HepG2 (cell line): ENCODE data around the gene BOLL. TPM values are rescaled to one million over a fixed set of nuclear protein-coding genes. Genes with fewer than 3 reads are reported as not detected.

Experiments
- ATAC-seq: fragments of 200-7000 bp; cut with Tn5 transposase; 3 replicates; pipeline ENCODE4 v1.9.1; 2020; ENCODE audit warnings: mild to moderate bottlenecking, moderate library complexity
- BruUV-seq: library from RNA; stranded (reverse); fragments of 400-500 nt; replicated peaks from 2 replicates; lab custom pipeline; 2021; lab: Mats Ljungman, UMichigan
- CTCF ChIA-PET: fragments of 300-600 bp; formaldehyde crosslinking; extraction: SDS; loops from one replicate; lab custom pipeline; 2021; ENCODE audit warnings: low total read pairs, inconsistent platforms, low intra/inter-chr PET ratio; lab: Yijun Ruan, JAX
- POLR2A ChIA-PET: fragments of 350-600 bp; sonication (Branson Sonifier 250); formaldehyde crosslinking; loops from one replicate; lab custom pipeline; 2020; ENCODE audit warnings: antibody characterized with exemption, inconsistent platforms; lab: Yijun Ruan, JAX
- DNase-seq: peaks from one replicate; pipeline ENCODE4 v3.0.0-alpha.2; 2015; ENCODE audit warnings: low spot score
- FAIRE-seq: peaks from 3 replicates; lab custom pipeline; 2011; peaks lifted over from hg19 to GRCh38; lab: Jason Lieb, UNC
- H2AFZ ChIP-seq: one replicate; pipeline ENCODE4 v1.6.1; 2011; ENCODE audit warnings: low read length, inconsistent platforms
- H3K27ac ChIP-seq: fragments of 300-600 bp; 3 replicates; pipeline ENCODE4 v1.8.0; 2011; ENCODE audit warnings: mixed run types, mild to moderate bottlenecking, mixed read lengths, low read length, inconsistent platforms; ENCODE audit not compliant: insufficient read depth; ENCODE audit errors: extremely low read length
- H3K27me3 ChIP-seq, 2 experiments: fragments of 200-600 bp in 1 of 2; 2 replicates in 1 of 2; 3 replicates in 1 of 2; pipeline versions ENCODE4 v1.6.0 to v1.8.0; 2011; ENCODE audit warnings: low read length in 2 of 2, mild to moderate bottlenecking in 2 of 2, moderate library complexity in 2 of 2, inconsistent platforms in 1 of 2; ENCODE audit not compliant: insufficient read depth in 2 of 2, control insufficient read depth in 1 of 2
- H3K36me3 ChIP-seq, 2 experiments: fragments of 200-600 bp in 1 of 2; replicated peaks in 1 of 2; 2 replicates in 1 of 2; 3 replicates in 1 of 2; pipeline versions ENCODE4 v1.5.1 to v1.8.0; 2011; ENCODE audit warnings: low read length in 2 of 2, inconsistent platforms in 1 of 2; ENCODE audit not compliant: insufficient read depth in 2 of 2, control insufficient read depth in 1 of 2
- H3K4me1 ChIP-seq: 2 replicates; pipeline ENCODE4 v1.5.1; 2012; ENCODE audit warnings: low read length, inconsistent platforms; ENCODE audit not compliant: insufficient read depth
- H3K4me2 ChIP-seq: 2 replicates; pipeline ENCODE4 v1.6.0; 2011; ENCODE audit warnings: low read depth, low read length, inconsistent platforms
- H3K4me3 ChIP-seq, 3 experiments: fragments of 200-600 bp in 1 of 3; sonication (generic), shearing (Covaris generic) in 1 of 3; replicated peaks in 1 of 3; 2 replicates each; pipeline ENCODE4 v1.5.1; 2011 to 2016; ENCODE audit warnings: low read length in 3 of 3, inconsistent platforms in 2 of 3, low read depth in 2 of 3, mild to moderate bottlenecking in 2 of 3, control low read depth in 1 of 3, mixed read lengths in 1 of 3; ENCODE audit not compliant: insufficient read depth in 1 of 3
- H3K79me2 ChIP-seq: one replicate; pipeline ENCODE4 v1.6.1; 2011; ENCODE audit warnings: low read length, inconsistent platforms; ENCODE audit not compliant: insufficient read depth
- H3K9ac ChIP-seq: 2 replicates; pipeline ENCODE4 v1.6.0; 2011; ENCODE audit warnings: mild to moderate bottlenecking, low read depth, low read length, inconsistent platforms; ENCODE audit not compliant: insufficient read depth
- H3K9me3 ChIP-seq: 2 replicates; pipeline ENCODE4 v1.5.1; 2012; ENCODE audit warnings: mild to moderate bottlenecking, low read length
- H4K20me1 ChIP-seq: 2 replicates; pipeline ENCODE4 v1.6.0; 2011; ENCODE audit warnings: inconsistent platforms, mild to moderate bottlenecking, low read length, moderate library complexity; ENCODE audit not compliant: insufficient read depth
- CENPT ChIP-seq: sonication (generic); formaldehyde crosslinking; IDR thresholded peaks from 2 replicates; pipeline ENCODE4 v1.8.0; 2022; ENCODE audit warnings: low read depth, mild to moderate bottlenecking, moderate library complexity, missing genetic modification reagents
- GFI1 ChIP-seq: sonication (generic); formaldehyde crosslinking; IDR thresholded peaks from 2 replicates; pipeline ENCODE4 v1.5.0; 2020; ENCODE audit warnings: missing genetic modification reagents, mild to moderate bottlenecking, borderline replicate concordance
- PREB ChIP-seq: sonication (generic); formaldehyde crosslinking; IDR thresholded peaks from 2 replicates; pipeline ENCODE4 v1.4.0; 2020; ENCODE audit warnings: missing genetic modification reagents
- PRPF4 ChIP-seq: fragments of 200-400 bp; formaldehyde crosslinking; IDR thresholded peaks from 2 replicates; pipeline ENCODE4 v1.6.1; 2016; ENCODE audit warnings: low read length, low read depth; ENCODE audit not compliant: poor library complexity, severe bottlenecking
- SIX1 ChIP-seq: sonication (generic); formaldehyde crosslinking; IDR thresholded peaks from 2 replicates; pipeline ENCODE4 v1.4.0; 2020; ENCODE audit warnings: missing genetic modification reagents, borderline replicate concordance
- TRIM24 ChIP-seq: sonication (generic); formaldehyde crosslinking; IDR thresholded peaks from 2 replicates; pipeline ENCODE4 v1.8.0; 2022; ENCODE audit warnings: mild to moderate bottlenecking, missing genetic modification reagents
- ZNF343 ChIP-seq: sonication (generic); formaldehyde crosslinking; IDR thresholded peaks from 2 replicates; pipeline ENCODE4 v1.4.0; 2020; ENCODE audit warnings: mild to moderate bottlenecking, missing genetic modification reagents
- WGBS: methylation state at CpG from one replicate; pipeline ENCODE4 v1.1.6; 2017; ENCODE audit warnings: low lambda C conversion rate; 5-methylcytosine and 5-hydroxymethylcytosine counted together
- in situ Hi-C: cut with HindIII; loops from 2 replicates; pipeline ENCODE4 v1.10.0; 2017; ENCODE audit warnings: low pct_unique_long_range_greater_than_20kb; ENCODE audit not compliant: extremely low pct_ligation_motif_present
- intact Hi-C: fragments of 100-400 bp; cut with micrococcal nuclease; formaldehyde crosslinking; loops from one replicate; pipeline ENCODE4 v1.10.0; 2022; ENCODE audit not compliant: unreplicated experiment
- polyA plus RNA-seq, 8 experiments: library from polyadenylated mRNA; depleted of rRNA in 3 of 8; stranded (reverse) in 7 of 8; unstranded in 1 of 8; fragments of >200 nt; fragmentation: Illumina TruSeq in 4 of 8; extraction: Trizol in 4 of 8; gene quantifications; 2 replicates each; pipeline versions ENCODE4 v1.2.1 to v1.2.3, GENCODE V29; 2011 to 2016; ENCODE audit warnings: low read depth in 4 of 8, missing spikeins in 1 of 8, mixed read lengths in 1 of 8; ENCODE audit not compliant: insufficient read depth in 1 of 8
- total RNA-seq, 5 experiments: library from RNA; depleted of rRNA; stranded (reverse); fragments of >200 nt; fragmentation: Illumina TruSeq; extraction: Trizol; gene quantifications; 2 replicates each; pipeline ENCODE4 v1.2.3, GENCODE V29; 2016; ENCODE audit warnings: low read depth in 1 of 5
- TF ChIP-seq, protein P1 (sequence below): sonication (generic); formaldehyde crosslinking; IDR thresholded peaks from 2 replicates; pipeline ENCODE4 v1.5.1; 2020; ENCODE audit warnings: mild to moderate bottlenecking, moderate library complexity, missing genetic modification reagents

The BOLL gene
- total and polyA plus RNA-seq, 2 of the 13 experiments (the other 11 are each of a cell fraction or from before 2014, with no cell fraction given), result not detected

GRCh38 chr2:197677483-197677882 is 107.6 kb downstream of the BOLL start:
- Histone ChIP-seq H2AFZ (no peak overlapping the region), H4K20me1 (no peaks in the 10 kb centered on the region), H3K9ac (no peak overlapping the region), H3K36me3 (no peaks in the 10 kb centered on the region), H3K27ac (no peak overlapping the region), H3K4me2 (no peak overlapping the region), H3K27me3 (peaks cover 0 to 3% of the 10 kb centered on the region in 2 experiments; a peak in 1 of 5 replicates), H3K79me2 (no peaks in the 10 kb centered on the region), H3K4me1 (peaks cover 21% of the 10 kb centered on the region), H3K9me3 (no peaks in the 10 kb centered on the region), H3K4me3 (no peak overlapping the region)
- BruUV-seq, result no TSS peak
- TF ChIP-seq PREB (CRISPR knock-in tag) (no peak), ZNF343 (no peak), PRPF4 (no peak), TRIM24 (CRISPR knock-in tag) (no peak), GFI1 (CRISPR knock-in tag) (no peak), SIX1 (CRISPR knock-in tag) (no peak), CENPT (CRISPR knock-in tag) (no peak)
- TF ChIP-seq, protein P1, sequence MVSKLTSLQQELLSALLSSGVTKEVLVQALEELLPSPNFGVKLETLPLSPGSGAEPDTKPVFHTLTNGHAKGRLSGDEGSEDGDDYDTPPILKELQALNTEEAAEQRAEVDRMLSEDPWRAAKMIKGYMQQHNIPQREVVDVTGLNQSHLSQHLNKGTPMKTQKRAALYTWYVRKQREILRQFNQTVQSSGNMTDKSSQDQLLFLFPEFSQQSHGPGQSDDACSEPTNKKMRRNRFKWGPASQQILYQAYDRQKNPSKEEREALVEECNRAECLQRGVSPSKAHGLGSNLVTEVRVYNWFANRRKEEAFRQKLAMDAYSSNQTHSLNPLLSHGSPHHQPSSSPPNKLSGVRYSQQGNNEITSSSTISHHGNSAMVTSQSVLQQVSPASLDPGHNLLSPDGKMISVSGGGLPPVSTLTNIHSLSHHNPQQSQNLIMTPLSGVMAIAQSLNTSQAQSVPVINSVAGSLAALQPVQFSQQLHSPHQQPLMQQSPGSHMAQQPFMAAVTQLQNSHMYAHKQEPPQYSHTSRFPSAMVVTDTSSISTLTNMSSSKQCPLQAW (CRISPR knock-in tag), result no peak
- ChIA-PET POLR2A (no interaction called here), CTCF (no interaction called here)
- WGBS, result 0% methylated on average over 2 of the region's 2 CpGs
- in situ Hi-C loops, result no loop called here
- intact Hi-C loops, result no loop called here
- no peak for FAIRE-seq
- ATAC-seq, result no peak
- no peak for DNase-seq
